Ovary (tissue), 3 donors: ENCODE measurements around the gene CFAP100.

Source experiments
- CTCF ChIP-seq, 3 donors: fragments of 450-650 bp in 2 of 3; fragments of 200-600 bp in 1 of 3; IDR thresholded peaks; one replicate each; pipeline versions ENCODE4 v1.5.1 to v1.8.0; 2016 to 2022; ENCODE audit warnings: antibody characterized with exemption in 3 of 3, mild to moderate bottlenecking in 1 of 3
- EP300 ChIP-seq: sonication (generic); formaldehyde crosslinking; IDR thresholded peaks from one replicate; pipeline ENCODE4 v1.6.1; 2017; ENCODE audit warnings: antibody characterized with exemption
- donor health status: DM: no; HTN: no; CAD: no.

GRCh38 chr3:126345641-126346460 lies 48.9 kb upstream of the CFAP100 start:
- TF ChIP-seq CTCF (IDR thresholded peaks at IDR 0.05) (no peak), EP300 (no peak)
